Activated CD8-positive, alpha-beta memory T cell treated with anti-CD3 and anti-CD28 coated beads for 36 hours (primary cell): Measurements from ENCODE around the gene TEX36. TPM values are rescaled to one million over a fixed set of nuclear protein-coding genes. Genes with fewer than 3 reads are reported as not detected.

ENCODE experiments used
- CTCF ChIA-PET: fragments of 350-600 bp; sonication (Branson Sonifier 250); formaldehyde crosslinking; loops from one replicate; lab custom pipeline; 2021; ENCODE audit warnings: antibody characterized with exemption; lab: Charles Lee
- POLR2A ChIA-PET: fragments of 350-600 bp; sonication (Branson Sonifier 250); formaldehyde crosslinking; loops from one replicate; lab custom pipeline; 2021; ENCODE audit warnings: antibody characterized with exemption; lab: Charles Lee
- total RNA-seq, 2 experiments: library from RNA; stranded (reverse); gene quantifications; one replicate each; pipeline ENCODE4 v1.2.3, GENCODE V29; 2021

The TEX36 gene
- total RNA-seq, 2 experiments from 2014 or later, result not detected

GRCh38 chr10:125606414-125607010 is 76.5 kb downstream of the TEX36 start:
- CTCF ChIA-PET, result no interaction called here
- POLR2A ChIA-PET, result no interaction called here

Other genes with a start within 250 kb of the TEX36 start
- 10 to 100 TPM; 30.2 to 32.2 TPM for gene EDRF1, start 36.5 kb upstream of the TEX36 start, total RNA-seq
- not detected for gene MMP21, start 92.7 kb upstream of the TEX36 start, total RNA-seq
- gene UROS, start 140.1 kb upstream of the TEX36 start, total RNA-seq, result 10 to 100 TPM; 48.3 to 49.1 TPM
- gene BCCIP, start 140.4 kb upstream of the TEX36 start, total RNA-seq, result 100 to 1,000 TPM; 137 to 141 TPM
- 10 to 100 TPM; 21.1 to 22.7 TPM for gene DHX32, start 198.1 kb upstream of the TEX36 start, total RNA-seq
- under 1 TPM; 0.25 to 0.63 TPM for gene FANK1, start 213.4 kb upstream of the TEX36 start, total RNA-seq